ENCODE data around the gene ANKS6.

ANKS6 gene

DNA sequence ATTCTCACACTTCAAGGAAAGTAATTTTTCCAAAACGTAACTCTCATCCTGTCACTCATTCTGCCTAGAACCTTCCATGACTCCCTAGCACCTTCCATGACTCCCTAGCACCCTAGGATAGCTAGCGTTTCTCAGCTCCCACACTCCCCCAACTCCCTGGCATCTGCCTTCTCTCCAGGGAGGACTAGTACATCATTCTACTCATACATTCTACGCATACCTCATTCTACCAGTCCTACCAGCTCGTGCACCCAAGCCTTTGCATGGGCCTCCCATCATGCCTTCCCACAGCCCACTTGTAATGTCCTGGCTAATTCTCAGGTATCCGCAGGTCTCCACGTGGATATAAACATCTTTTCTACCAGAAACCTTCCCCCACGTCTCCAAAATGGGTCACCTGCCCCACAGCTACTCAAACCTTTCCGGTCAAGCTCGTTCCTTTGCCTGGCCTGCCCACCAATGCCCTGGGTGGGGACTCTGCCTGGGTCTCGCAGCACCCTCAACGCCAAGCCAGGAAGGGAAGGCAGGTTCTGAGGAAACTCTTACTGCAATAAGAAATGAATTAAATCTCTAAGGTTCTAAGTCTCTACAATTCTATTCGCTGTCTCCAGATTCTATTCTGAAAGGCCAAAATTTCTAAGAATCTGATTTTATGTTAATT, 930 bp downstream of the ANKS6 start:
- peaks cover 16% of the 10 kb centered on the region for H3K4me1 ChIP-seq (ENCODE audit: control insufficient read depth, low read length)
- H3K27me3 ChIP-seq (ENCODE audit: control insufficient read depth, low read length): peaks cover 10% of the 10 kb centered on the region; the same call in 1 of the 2 replicates
- H4K20me1 ChIP-seq (ENCODE audit: control insufficient read depth, insufficient read depth, low read depth, low read length): no peaks in the 10 kb centered on the region
- peak overlapping the region; percentile 68 for H3K4me3 ChIP-seq (ENCODE audit: low read length)
- no peaks in the 10 kb centered on the region for H3K9me2 ChIP-seq (replicated peaks; ENCODE audit: control insufficient read depth, low read length)
- peak overlapping the region; percentile 67 for H3K4me2 ChIP-seq (ENCODE audit: low read length)
- H3K9me3 ChIP-seq (ENCODE audit: control insufficient read depth, insufficient read depth, low read length): peaks cover 6% of the 10 kb centered on the region
- H3F3A ChIP-seq (ENCODE audit: control insufficient read depth, insufficient read depth): no peaks in the 10 kb centered on the region
- H3K79me2 ChIP-seq (ENCODE audit: control insufficient read depth, low read length): peaks cover 6% of the 10 kb centered on the region
- H3K27ac ChIP-seq (ENCODE audit: low read depth, low read length): no peak overlapping the region
- no peaks in the 10 kb centered on the region for H3K36me3 ChIP-seq (ENCODE audit: control insufficient read depth, low read length)
- TF ChIP-seq, protein P1, sequence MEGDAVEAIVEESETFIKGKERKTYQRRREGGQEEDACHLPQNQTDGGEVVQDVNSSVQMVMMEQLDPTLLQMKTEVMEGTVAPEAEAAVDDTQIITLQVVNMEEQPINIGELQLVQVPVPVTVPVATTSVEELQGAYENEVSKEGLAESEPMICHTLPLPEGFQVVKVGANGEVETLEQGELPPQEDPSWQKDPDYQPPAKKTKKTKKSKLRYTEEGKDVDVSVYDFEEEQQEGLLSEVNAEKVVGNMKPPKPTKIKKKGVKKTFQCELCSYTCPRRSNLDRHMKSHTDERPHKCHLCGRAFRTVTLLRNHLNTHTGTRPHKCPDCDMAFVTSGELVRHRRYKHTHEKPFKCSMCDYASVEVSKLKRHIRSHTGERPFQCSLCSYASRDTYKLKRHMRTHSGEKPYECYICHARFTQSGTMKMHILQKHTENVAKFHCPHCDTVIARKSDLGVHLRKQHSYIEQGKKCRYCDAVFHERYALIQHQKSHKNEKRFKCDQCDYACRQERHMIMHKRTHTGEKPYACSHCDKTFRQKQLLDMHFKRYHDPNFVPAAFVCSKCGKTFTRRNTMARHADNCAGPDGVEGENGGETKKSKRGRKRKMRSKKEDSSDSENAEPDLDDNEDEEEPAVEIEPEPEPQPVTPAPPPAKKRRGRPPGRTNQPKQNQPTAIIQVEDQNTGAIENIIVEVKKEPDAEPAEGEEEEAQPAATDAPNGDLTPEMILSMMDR (IDR thresholded peaks at IDR 0.05; ENCODE audit: low read depth, low read length, poor library complexity, severe bottlenecking): no peak
- no peak for TF ChIP-seq EZH2phosphoT487 (IDR thresholded peaks at IDR 0.05; ENCODE audit: borderline replicate concordance, low read length)

DNA sequence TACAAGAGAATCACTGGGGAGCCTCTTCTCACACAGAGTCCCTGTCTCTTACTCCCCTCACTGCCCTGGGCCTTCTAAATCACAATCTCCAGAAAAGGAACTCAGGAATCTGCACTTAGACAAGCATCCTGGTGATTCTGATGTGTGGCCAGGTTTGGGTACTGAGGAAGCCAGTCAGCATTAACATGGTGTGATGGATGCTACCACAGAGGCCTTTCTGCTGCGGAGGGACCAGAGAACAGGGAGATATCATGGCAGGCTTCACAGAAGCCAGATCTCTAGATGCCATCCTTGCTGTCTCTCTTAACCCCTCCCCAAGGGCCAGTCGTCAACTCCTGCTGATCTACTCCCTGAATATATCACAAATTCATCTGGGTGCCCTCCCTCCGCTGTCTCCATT, 1.6 kb downstream of the ANKS6 start:
- H3K27me3 ChIP-seq (ENCODE audit: control insufficient read depth, low read length): peaks cover 10% of the 10 kb centered on the region; the same call in 1 of the 2 replicates
- TF ChIP-seq EZH2phosphoT487 (IDR thresholded peaks at IDR 0.05; ENCODE audit: borderline replicate concordance, low read length): no peak
- TF ChIP-seq, protein P1 (IDR thresholded peaks at IDR 0.05; ENCODE audit: low read depth, low read length, poor library complexity, severe bottlenecking): no peak
- peak overlapping the region; percentile 67 for H3K4me2 ChIP-seq (ENCODE audit: low read length)
- peak overlapping the region; percentile 68; the same call in 1 of the 2 replicates for H3K4me3 ChIP-seq (ENCODE audit: low read length)
- H3K9me2 ChIP-seq (replicated peaks; ENCODE audit: control insufficient read depth, low read length): no peaks in the 10 kb centered on the region
- no peak overlapping the region for H3K27ac ChIP-seq (ENCODE audit: low read depth, low read length)
- H3K4me1 ChIP-seq (ENCODE audit: control insufficient read depth, low read length): peaks cover 16% of the 10 kb centered on the region
- no peaks in the 10 kb centered on the region for H3K36me3 ChIP-seq (ENCODE audit: control insufficient read depth, low read length)
- peaks cover 6% of the 10 kb centered on the region for H3K79me2 ChIP-seq (ENCODE audit: control insufficient read depth, low read length)
- peaks cover 6% of the 10 kb centered on the region for H3K9me3 ChIP-seq (ENCODE audit: control insufficient read depth, insufficient read depth, low read length)
- H3F3A ChIP-seq (ENCODE audit: control insufficient read depth, insufficient read depth): no peaks in the 10 kb centered on the region
- H4K20me1 ChIP-seq (ENCODE audit: control insufficient read depth, insufficient read depth, low read depth, low read length): no peaks in the 10 kb centered on the region

- Histone ChIP-seq H3K36me3 (ENCODE audit: control insufficient read depth, low read length) (no peaks in the 10 kb centered on the region), H4K20me1 (ENCODE audit: control insufficient read depth, insufficient read depth, low read depth, low read length) (no peaks in the 10 kb centered on the region), H3K4me1 (ENCODE audit: control insufficient read depth, low read length) (peaks cover 16% of the 10 kb centered on the region), H3K9me2 (replicated peaks; ENCODE audit: control insufficient read depth, low read length) (no peaks in the 10 kb centered on the region), H3K9me3 (ENCODE audit: control insufficient read depth, insufficient read depth, low read length) (peaks cover under 1% of the 10 kb centered on the region; the same call in 1 of the 2 replicates), H3K27ac (ENCODE audit: low read depth, low read length) (no peak overlapping the region), H3K4me3 (ENCODE audit: low read length) (no peak overlapping the region), H3K79me2 (ENCODE audit: control insufficient read depth, low read length) (peaks cover 6% of the 10 kb centered on the region), H3K27me3 (ENCODE audit: control insufficient read depth, low read length) (peaks cover 10% of the 10 kb centered on the region; the same call in 1 of the 2 replicates), H3F3A (ENCODE audit: control insufficient read depth, insufficient read depth) (no peaks in the 10 kb centered on the region), H3K4me2 (ENCODE audit: low read length) (no peak overlapping the region)
- TF ChIP-seq, protein P1 (IDR thresholded peaks at IDR 0.05; ENCODE audit: low read depth, low read length, poor library complexity, severe bottlenecking): no peak
- TF ChIP-seq EZH2phosphoT487 (IDR thresholded peaks at IDR 0.05; ENCODE audit: borderline replicate concordance, low read length): no peak
These were observed 3.3 kb downstream of the ANKS6 start for GRCh38 chr9:98793031-98793430.
